Lower lobe of right lung (tissue), 2 donors: ENCODE results near the gene CIAO3. TPM values are rescaled to one million over a fixed set of nuclear protein-coding genes. Genes with fewer than 3 reads are reported as not detected.
A peak's percentile ranks its signal among the peaks of the same experiment; 100 is the strongest.

Experiments used
- ATAC-seq, 2 donors: fragments of 200-7000 bp; cut with Tn5 transposase; one replicate each; pipeline ENCODE4 v1.9.1; 2020 to 2022; ENCODE audit warnings: mild to moderate bottlenecking in 2 of 2, moderate library complexity in 2 of 2
- DNase-seq: peaks from one replicate; pipeline ENCODE4 v3.0.0-alpha.2; 2020
- H3K27ac ChIP-seq: fragments of 200-600 bp; one replicate; pipeline ENCODE4 v1.8.0; 2022
- H3K27me3 ChIP-seq: fragments of 200-600 bp; one replicate; pipeline ENCODE4 v1.8.0; 2022; ENCODE audit warnings: low read depth
- H3K36me3 ChIP-seq: fragments of 200-600 bp; one replicate; pipeline ENCODE4 v1.8.0; 2022; ENCODE audit warnings: mild to moderate bottlenecking
- H3K4me1 ChIP-seq: fragments of 200-600 bp; one replicate; pipeline ENCODE4 v1.8.0; 2022
- H3K4me3 ChIP-seq: fragments of 200-600 bp; one replicate; pipeline ENCODE4 v1.8.0; 2022; ENCODE audit warnings: mild to moderate bottlenecking
- H3K9me3 ChIP-seq: fragments of 200-600 bp; one replicate; pipeline ENCODE4 v1.8.0; 2022
- CTCF ChIP-seq: fragments of 200-600 bp; IDR thresholded peaks from one replicate; pipeline ENCODE4 v1.8.0; 2022; ENCODE audit warnings: antibody characterized with exemption, mild to moderate bottlenecking
- intact Hi-C: fragments of 100-400 bp; cut with DNase I; formaldehyde crosslinking; loops from one replicate; pipeline ENCODE4 v1.11.0; 2022
- total RNA-seq: library from RNA; stranded (reverse); fragmentation: NEBNext Ultra II Directional; extraction: Animal tissue kit (Norgen Biotek cat#: 25700); gene quantifications from one replicate; pipeline ENCODE4 v1.2.1, GENCODE V29; 2021
- donor health status: DM: no; HTN: yes; CAD: no; lungs with severe emphysema.

The CIAO3 gene
- total RNA-seq, 1 donor from 2014 or later, result 24.3 TPM

- Histone ChIP-seq H3K27ac (peak overlapping the region; percentile 81), H3K36me3 (peaks cover 12% of the 10 kb centered on the region), H3K9me3 (no peaks in the 10 kb centered on the region), H3K27me3 (peaks cover 11% of the 10 kb centered on the region), H3K4me1 (peaks cover 27% of the 10 kb centered on the region), H3K4me3 (peak overlapping the region; percentile 88)
- ATAC-seq (no peak), DNase-seq (peak; percentile 60)
- TF ChIP-seq CTCF, result no peak
- intact Hi-C loops, result no loop called here
These were observed 46.6 kb upstream of the CIAO3 start for GRCh38 chr16:787321-787966.

GRCh38 chr16:785563-786535, 45.1 kb upstream of the CIAO3 start:
- Histone ChIP-seq H3K27me3 (peaks cover 24% of the 10 kb centered on the region), H3K4me1 (peaks cover 27% of the 10 kb centered on the region), H3K9me3 (no peaks in the 10 kb centered on the region), H3K36me3 (peaks cover 12% of the 10 kb centered on the region), H3K4me3 (no peak overlapping the region), H3K27ac (no peak overlapping the region)
- intact Hi-C loops, result no loop called here
- TF ChIP-seq CTCF, result peak; percentile 73
- peak; percentile 87 for DNase-seq
- ATAC-seq, result peak; percentile 44 to 59

GRCh38 chr16:784431-784830, 43.6 kb upstream of the CIAO3 start:
- no peaks in the 10 kb centered on the region for H3K9me3 ChIP-seq
- no peak for TF ChIP-seq CTCF
- peaks cover 12% of the 10 kb centered on the region for H3K36me3 ChIP-seq
- H3K4me3 ChIP-seq, result no peak overlapping the region
- intact Hi-C loops, result no loop called here
- H3K27ac ChIP-seq, result no peak overlapping the region
- ATAC-seq (no peak), DNase-seq (no peak)
- peaks cover 24% of the 10 kb centered on the region for H3K4me1 ChIP-seq
- peaks cover 33% of the 10 kb centered on the region for H3K27me3 ChIP-seq

GRCh38 chr16:783404-784161, 42.8 kb upstream of the CIAO3 start:
- ATAC-seq, result no peak
- Histone ChIP-seq H3K4me3 (no peak overlapping the region), H3K4me1 (peaks cover 16% of the 10 kb centered on the region), H3K9me3 (no peaks in the 10 kb centered on the region), H3K36me3 (peaks cover 12% of the 10 kb centered on the region), H3K27me3 (peaks cover 41% of the 10 kb centered on the region), H3K27ac (no peak overlapping the region)
- no peak for TF ChIP-seq CTCF
- no peak for DNase-seq
- intact Hi-C loops, result no loop called here

GRCh38 chr16:782766-783403, 42.1 kb upstream of the CIAO3 start:
- intact Hi-C loops, result no loop called here
- TF ChIP-seq CTCF, result no peak
- Histone ChIP-seq H3K9me3 (no peaks in the 10 kb centered on the region), H3K27me3 (peaks cover 47% of the 10 kb centered on the region), H3K4me3 (no peak overlapping the region), H3K36me3 (peaks cover 12% of the 10 kb centered on the region), H3K27ac (no peak overlapping the region), H3K4me1 (peaks cover 16% of the 10 kb centered on the region)
- ATAC-seq (no peak), DNase-seq (no peak)
